LoVo (cell line): Measurements from ENCODE around the gene ARHGAP27.
"Not testable (repeated sequence)": the region's sequence is repeated elsewhere in the genome, so short reads cannot be mapped to it uniquely, and the experiment has no call there.

Experiments
- DNase-seq: peaks from one replicate; pipeline ENCODE4 v3.0.0-alpha.2; 2016; ENCODE audit warnings: low spot score

The ARHGAP27 gene, protein sequence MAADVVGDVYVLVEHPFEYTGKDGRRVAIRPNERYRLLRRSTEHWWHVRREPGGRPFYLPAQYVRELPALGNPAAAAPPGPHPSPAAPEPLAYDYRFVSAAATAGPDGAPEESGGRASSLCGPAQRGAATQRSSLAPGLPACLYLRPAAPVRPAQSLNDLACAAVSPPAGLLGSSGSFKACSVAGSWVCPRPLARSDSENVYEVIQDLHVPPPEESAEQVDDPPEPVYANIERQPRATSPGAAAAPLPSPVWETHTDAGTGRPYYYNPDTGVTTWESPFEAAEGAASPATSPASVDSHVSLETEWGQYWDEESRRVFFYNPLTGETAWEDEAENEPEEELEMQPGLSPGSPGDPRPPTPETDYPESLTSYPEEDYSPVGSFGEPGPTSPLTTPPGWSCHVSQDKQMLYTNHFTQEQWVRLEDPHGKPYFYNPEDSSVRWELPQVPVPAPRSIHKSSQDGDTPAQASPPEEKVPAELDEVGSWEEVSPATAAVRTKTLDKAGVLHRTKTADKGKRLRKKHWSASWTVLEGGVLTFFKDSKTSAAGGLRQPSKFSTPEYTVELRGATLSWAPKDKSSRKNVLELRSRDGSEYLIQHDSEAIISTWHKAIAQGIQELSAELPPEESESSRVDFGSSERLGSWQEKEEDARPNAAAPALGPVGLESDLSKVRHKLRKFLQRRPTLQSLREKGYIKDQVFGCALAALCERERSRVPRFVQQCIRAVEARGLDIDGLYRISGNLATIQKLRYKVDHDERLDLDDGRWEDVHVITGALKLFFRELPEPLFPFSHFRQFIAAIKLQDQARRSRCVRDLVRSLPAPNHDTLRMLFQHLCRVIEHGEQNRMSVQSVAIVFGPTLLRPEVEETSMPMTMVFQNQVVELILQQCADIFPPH

GRCh38 chr17:45432405-45433158 lies at the start of gene ARHGAP27:
Gene ARHGAP27, minus strand, starts transcription at chr17:45432870. Its CDS starts 2,591 bp downstream, at chr17:45430279.
- DNase-seq: peak; percentile 38

GRCh38 chr17:45482317-45482716 lies 49.6 kb upstream of the ARHGAP27 start:
- DNase-seq: not testable (repeated sequence)

DNA sequence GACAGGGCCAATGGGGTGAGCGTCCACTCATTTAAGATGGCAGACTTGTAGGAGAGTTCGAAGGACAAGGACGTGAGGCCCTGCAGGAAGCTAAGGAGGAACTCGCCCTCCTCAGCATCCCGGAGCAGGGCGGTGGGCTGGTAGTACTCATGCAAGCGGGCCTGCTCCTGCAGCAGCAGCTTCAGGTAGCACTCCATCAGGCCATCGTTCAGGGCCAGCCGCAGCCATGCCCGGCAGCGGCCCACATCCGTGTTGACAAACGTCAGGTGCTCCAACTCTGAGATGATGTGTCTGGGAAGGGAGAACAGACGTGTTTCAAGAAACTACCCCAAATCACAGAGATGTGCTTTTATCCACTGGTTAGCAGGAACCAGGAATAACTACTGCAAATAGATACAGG lies 42.8 kb upstream of the ARHGAP27 start:
- DNase-seq: not testable (repeated sequence)

DNA sequence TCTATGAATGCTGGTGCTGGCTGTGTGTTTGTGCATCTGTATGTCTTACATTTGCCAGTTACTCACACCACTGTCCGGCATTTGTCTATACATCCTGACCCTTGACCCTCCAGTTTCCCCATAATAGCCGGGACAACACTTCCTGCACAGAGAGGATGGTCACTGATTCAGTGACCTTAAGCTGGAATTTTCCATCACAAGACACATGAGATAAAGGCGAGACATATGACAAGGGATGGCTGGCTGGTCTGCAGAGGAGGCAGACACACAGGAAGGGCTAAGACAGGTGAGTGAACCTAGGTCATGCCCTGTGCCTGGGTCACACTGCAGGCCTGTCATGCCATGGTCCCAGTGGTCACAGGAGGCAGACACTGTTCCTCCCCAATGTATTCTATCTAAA lies 39.6 kb upstream of the ARHGAP27 start:
- not testable (repeated sequence) for DNase-seq

GRCh38 chr17:45469204-45469563 lies 36.5 kb upstream of the ARHGAP27 start:
- DNase-seq: not testable (repeated sequence)

GRCh38 chr17:45468293-45469203 lies 35.9 kb upstream of the ARHGAP27 start:
- peak; percentile 58 for DNase-seq

DNA sequence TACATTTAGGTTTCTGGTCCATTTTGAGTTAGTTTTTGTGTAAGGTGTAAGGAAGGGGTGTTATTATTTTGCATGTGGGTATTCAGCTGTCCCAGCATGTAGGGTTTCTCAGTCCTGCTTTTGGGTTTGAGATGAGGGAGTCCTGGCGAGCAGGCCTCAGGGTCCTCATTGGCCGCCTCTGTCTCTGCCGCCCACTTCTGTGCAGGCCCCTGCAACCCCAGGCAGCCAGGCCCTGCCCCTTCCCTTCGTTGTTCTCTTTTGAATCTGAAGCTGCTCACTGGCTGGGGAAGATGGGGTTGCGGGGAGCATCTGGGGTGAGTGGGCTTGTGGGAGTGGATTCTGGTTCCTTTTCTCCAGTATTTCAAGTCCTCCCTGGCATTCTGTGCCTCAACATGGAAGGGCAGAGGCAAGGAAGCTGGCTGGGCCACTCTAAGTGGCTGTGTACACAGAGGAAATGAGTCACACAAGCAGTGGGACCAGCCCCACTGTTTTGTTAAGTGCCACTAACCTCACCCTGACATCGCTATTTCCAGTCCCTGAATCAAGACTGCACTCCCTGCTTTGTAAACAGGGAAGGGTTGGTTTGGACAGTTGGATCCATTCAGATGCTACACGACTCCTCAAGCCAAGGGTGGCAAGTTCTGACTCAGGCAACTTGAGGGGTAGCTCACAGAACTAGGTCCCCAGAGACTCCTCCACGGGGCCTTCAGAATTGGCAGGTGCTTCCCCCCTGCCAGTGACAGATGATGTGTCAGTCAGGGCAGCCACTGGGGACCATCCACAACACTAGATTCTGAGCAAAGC lies 29.1 kb upstream of the ARHGAP27 start:
- DNase-seq: peak; percentile 78

DNA sequence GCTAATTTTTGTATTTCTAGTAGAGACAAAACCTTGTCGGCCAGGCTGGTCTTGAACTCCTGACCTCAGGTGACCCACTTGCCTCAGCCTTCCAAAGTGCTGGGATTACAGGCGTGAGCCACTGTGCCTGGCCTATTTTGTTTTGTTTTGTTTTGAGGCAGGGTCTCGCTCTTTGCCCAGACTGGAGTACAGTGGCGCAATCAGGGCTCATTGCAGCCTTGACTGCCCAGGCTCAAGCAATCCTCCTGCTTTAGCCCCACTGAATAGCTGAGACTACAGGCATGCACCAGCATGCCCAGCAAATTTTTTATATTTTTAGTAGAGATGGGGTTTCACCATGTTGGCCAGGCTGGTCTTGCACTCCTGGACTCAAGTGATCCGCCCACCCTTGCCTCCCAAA lies 27.8 kb upstream of the ARHGAP27 start:
- not testable (repeated sequence) for DNase-seq

- DNase-seq: not testable (repeated sequence)
Observed at GRCh38 chr17:45454341-45454740, 21.7 kb upstream of the ARHGAP27 start.

GRCh38 chr17:45453731-45454130 lies 21.1 kb upstream of the ARHGAP27 start:
- not testable (repeated sequence) for DNase-seq

- DNase-seq: not testable (repeated sequence)
Observed at GRCh38 chr17:45453225-45453534, 20.5 kb upstream of the ARHGAP27 start.

GRCh38 chr17:45452329-45453224 lies 19.9 kb upstream of the ARHGAP27 start:
- DNase-seq: not testable (repeated sequence)

GRCh38 chr17:45451660-45452059 lies 19.0 kb upstream of the ARHGAP27 start:
- not testable (repeated sequence) for DNase-seq

DNA sequence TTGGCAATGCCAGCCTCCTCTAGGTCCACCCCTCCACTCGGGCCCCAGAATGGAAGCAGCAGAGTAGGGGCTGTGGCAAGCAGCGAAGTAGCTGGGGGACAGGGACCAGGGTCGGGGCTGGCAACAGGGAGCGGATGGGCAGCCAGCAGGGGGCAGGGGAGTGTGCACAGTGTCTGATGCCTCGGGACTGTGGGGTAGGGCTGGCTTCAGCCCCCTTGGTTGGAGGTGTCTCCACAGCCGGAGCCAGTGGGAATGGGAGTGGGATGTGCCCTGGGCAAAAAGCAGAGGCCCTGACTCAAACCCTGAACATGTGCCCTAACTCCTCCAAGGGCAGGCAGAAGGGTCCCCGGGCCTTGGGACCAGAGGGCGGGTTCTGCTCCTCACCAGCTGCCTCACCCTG lies 18.5 kb upstream of the ARHGAP27 start:
- DNase-seq: no peak

DNA sequence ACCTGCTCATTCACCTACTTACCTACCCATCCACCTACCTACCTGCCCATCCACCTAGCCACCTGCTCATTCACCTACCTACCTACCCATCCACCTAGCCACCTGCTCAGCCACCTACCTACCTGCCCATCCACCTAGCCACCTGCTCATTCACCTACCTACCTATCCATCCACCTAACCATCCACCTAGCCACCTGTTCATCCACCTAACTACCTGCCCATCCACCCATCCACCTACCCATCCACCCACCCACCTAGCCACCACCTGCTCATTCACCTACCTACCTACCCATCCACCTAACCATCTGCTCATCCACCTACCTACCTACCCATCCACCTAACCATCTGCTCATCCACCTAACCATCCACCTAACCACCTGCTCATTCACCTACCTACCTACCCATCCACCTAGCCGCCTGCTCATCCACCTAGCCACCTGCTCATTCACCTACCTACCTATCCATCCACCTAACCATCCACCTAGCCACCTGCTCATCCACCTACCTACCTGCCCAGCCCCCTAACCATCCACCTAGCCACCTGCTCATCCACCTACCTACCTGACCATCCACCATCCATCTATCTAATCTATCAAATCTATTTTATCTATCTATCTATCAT lies 17.1 kb upstream of the ARHGAP27 start:
- DNase-seq: not testable (repeated sequence)

- not testable (repeated sequence) for DNase-seq
Observed at GRCh38 chr17:45449260-45449659, 16.6 kb upstream of the ARHGAP27 start.

- not testable (repeated sequence) for DNase-seq
Observed at GRCh38 chr17:45448483-45448882, 15.8 kb upstream of the ARHGAP27 start.

DNA sequence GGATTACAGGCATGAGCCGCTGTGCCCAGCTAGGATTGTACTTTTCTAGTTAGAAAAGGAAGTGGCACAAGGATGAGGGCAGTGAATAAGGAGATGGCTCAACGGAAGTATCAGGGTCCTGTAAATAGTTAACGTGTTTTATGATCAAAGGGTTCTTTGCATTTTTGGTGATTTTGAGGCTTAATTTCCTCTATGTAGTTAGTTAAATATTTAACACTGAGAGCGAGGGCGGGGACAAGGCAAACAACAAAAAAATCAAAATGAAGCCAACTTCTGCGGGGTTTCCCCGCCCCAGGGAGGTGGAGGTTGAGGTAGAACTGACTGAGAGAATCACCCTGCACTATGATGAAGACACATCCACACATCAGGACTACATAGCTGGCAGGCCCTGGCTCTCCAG lies 15.4 kb upstream of the ARHGAP27 start:
- peak; percentile 21 for DNase-seq

DNA sequence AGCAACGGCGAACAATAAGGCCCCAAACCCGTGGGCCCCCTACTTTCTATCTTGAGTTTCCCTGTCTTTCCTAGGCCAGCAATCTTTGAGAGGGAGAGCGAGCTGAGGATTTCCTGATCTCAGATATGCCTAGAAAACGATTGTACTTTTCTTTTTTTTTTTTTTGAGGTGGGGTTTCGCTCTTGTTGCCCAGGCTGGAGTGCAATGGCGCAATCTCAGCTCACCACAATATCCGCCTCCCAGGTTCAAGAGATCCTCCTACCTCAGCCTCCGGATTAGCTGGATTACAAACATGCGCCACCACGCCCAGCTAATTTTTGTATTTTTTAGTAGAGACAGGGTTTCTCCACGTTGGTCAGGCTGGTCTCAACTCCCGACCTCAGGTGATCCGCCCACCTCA lies 15.0 kb upstream of the ARHGAP27 start:
- DNase-seq: not testable (repeated sequence)
